HepG2 (cell line): ENCODE results near the gene ENO2. TPM values are rescaled to one million over a fixed set of nuclear protein-coding genes. Genes with fewer than 3 reads are reported as not detected.
A peak's percentile ranks its signal among the peaks of the same experiment; 100 is the strongest.

Experiments
- ATAC-seq: fragments of 200-7000 bp; cut with Tn5 transposase; 3 replicates; pipeline ENCODE4 v1.9.1; 2020; ENCODE audit warnings: mild to moderate bottlenecking, moderate library complexity
- BruUV-seq: library from RNA; stranded (reverse); fragments of 400-500 nt; replicated peaks from 2 replicates; lab custom pipeline; 2021; lab: Mats Ljungman, UMichigan
- CTCF ChIA-PET: fragments of 300-600 bp; formaldehyde crosslinking; extraction: SDS; loops from one replicate; lab custom pipeline; 2021; ENCODE audit warnings: low total read pairs, inconsistent platforms, low intra/inter-chr PET ratio; lab: Yijun Ruan, JAX
- POLR2A ChIA-PET: fragments of 350-600 bp; sonication (Branson Sonifier 250); formaldehyde crosslinking; loops from one replicate; lab custom pipeline; 2020; ENCODE audit warnings: antibody characterized with exemption, inconsistent platforms; lab: Yijun Ruan, JAX
- DNase-seq: peaks from one replicate; pipeline ENCODE4 v3.0.0-alpha.2; 2015; ENCODE audit warnings: low spot score
- FAIRE-seq: peaks from 3 replicates; lab custom pipeline; 2011; peaks lifted over from hg19 to GRCh38; lab: Jason Lieb, UNC
- H2AFZ ChIP-seq: one replicate; pipeline ENCODE4 v1.6.1; 2011; ENCODE audit warnings: low read length, inconsistent platforms
- H3K27ac ChIP-seq: fragments of 300-600 bp; 3 replicates; pipeline ENCODE4 v1.8.0; 2011; ENCODE audit warnings: mixed run types, mild to moderate bottlenecking, mixed read lengths, low read length, inconsistent platforms; ENCODE audit not compliant: insufficient read depth; ENCODE audit errors: extremely low read length
- H3K27me3 ChIP-seq, 2 experiments: fragments of 200-600 bp in 1 of 2; 2 replicates in 1 of 2; 3 replicates in 1 of 2; pipeline versions ENCODE4 v1.6.0 to v1.8.0; 2011; ENCODE audit warnings: low read length in 2 of 2, mild to moderate bottlenecking in 2 of 2, moderate library complexity in 2 of 2, inconsistent platforms in 1 of 2; ENCODE audit not compliant: insufficient read depth in 2 of 2, control insufficient read depth in 1 of 2
- H3K36me3 ChIP-seq, 2 experiments: fragments of 200-600 bp in 1 of 2; replicated peaks in 1 of 2; 2 replicates in 1 of 2; 3 replicates in 1 of 2; pipeline versions ENCODE4 v1.5.1 to v1.8.0; 2011; ENCODE audit warnings: low read length in 2 of 2, inconsistent platforms in 1 of 2; ENCODE audit not compliant: insufficient read depth in 2 of 2, control insufficient read depth in 1 of 2
- H3K4me1 ChIP-seq: 2 replicates; pipeline ENCODE4 v1.5.1; 2012; ENCODE audit warnings: low read length, inconsistent platforms; ENCODE audit not compliant: insufficient read depth
- H3K4me2 ChIP-seq: 2 replicates; pipeline ENCODE4 v1.6.0; 2011; ENCODE audit warnings: low read depth, low read length, inconsistent platforms
- H3K4me3 ChIP-seq, 3 experiments: fragments of 200-600 bp in 1 of 3; sonication (generic), shearing (Covaris generic) in 1 of 3; replicated peaks in 1 of 3; 2 replicates each; pipeline ENCODE4 v1.5.1; 2011 to 2016; ENCODE audit warnings: low read length in 3 of 3, inconsistent platforms in 2 of 3, low read depth in 2 of 3, mild to moderate bottlenecking in 2 of 3, control low read depth in 1 of 3, mixed read lengths in 1 of 3; ENCODE audit not compliant: insufficient read depth in 1 of 3
- H3K79me2 ChIP-seq: one replicate; pipeline ENCODE4 v1.6.1; 2011; ENCODE audit warnings: low read length, inconsistent platforms; ENCODE audit not compliant: insufficient read depth
- H3K9ac ChIP-seq: 2 replicates; pipeline ENCODE4 v1.6.0; 2011; ENCODE audit warnings: mild to moderate bottlenecking, low read depth, low read length, inconsistent platforms; ENCODE audit not compliant: insufficient read depth
- H3K9me3 ChIP-seq: 2 replicates; pipeline ENCODE4 v1.5.1; 2012; ENCODE audit warnings: mild to moderate bottlenecking, low read length
- H4K20me1 ChIP-seq: 2 replicates; pipeline ENCODE4 v1.6.0; 2011; ENCODE audit warnings: inconsistent platforms, mild to moderate bottlenecking, low read length, moderate library complexity; ENCODE audit not compliant: insufficient read depth
- CEBPG ChIP-seq: IDR thresholded peaks from 2 replicates; pipeline ENCODE4 v1.6.1; 2016
- DMAP1 ChIP-seq: IDR thresholded peaks from 2 replicates; pipeline ENCODE4 v1.6.1; 2016
- EHMT2 ChIP-seq: fragments of 200-600 bp; sonication (generic); IDR thresholded peaks from 2 replicates; pipeline ENCODE4 v1.7.0; 2017; ENCODE audit warnings: antibody characterized with exemption, low read depth, low read length, borderline replicate concordance
- FOXP1 ChIP-seq, 2 experiments: fragments of 450-650 bp in 1 of 2; IDR thresholded peaks; 2 replicates each; pipeline ENCODE4 v1.6.1; 2017 to 2018; ENCODE audit warnings: antibody characterized with exemption in 1 of 2
- FOXP4 ChIP-seq: sonication (generic); formaldehyde crosslinking; IDR thresholded peaks from 2 replicates; pipeline ENCODE4 v1.4.0; 2020; ENCODE audit warnings: missing genetic modification reagents
- GPBP1L1 ChIP-seq: sonication (generic); formaldehyde crosslinking; IDR thresholded peaks from 2 replicates; pipeline ENCODE4 v1.5.0; 2020; ENCODE audit warnings: mild to moderate bottlenecking, missing genetic modification reagents
- KLF9 ChIP-seq: IDR thresholded peaks from 2 replicates; pipeline ENCODE4 v1.6.1; 2016; ENCODE audit warnings: low read depth
- NFIB ChIP-seq: sonication (generic); formaldehyde crosslinking; IDR thresholded peaks from 2 replicates; pipeline ENCODE4 v1.9.0; 2021; ENCODE audit warnings: missing genetic modification reagents, mild to moderate bottlenecking, borderline replicate concordance
- SOX5 ChIP-seq: IDR thresholded peaks from 2 replicates; pipeline ENCODE4 v1.6.1; 2016; ENCODE audit warnings: borderline replicate concordance
- ZBTB25 ChIP-seq: IDR thresholded peaks from 2 replicates; pipeline ENCODE4 v1.6.1; 2018; ENCODE audit warnings: missing genetic modification reagents
- ZFP90 ChIP-seq: sonication (generic); formaldehyde crosslinking; IDR thresholded peaks from 2 replicates; pipeline ENCODE4 v1.8.0; 2022; ENCODE audit warnings: missing genetic modification reagents, mild to moderate bottlenecking, inconsistent platforms, borderline replicate concordance
- ZMYM3 ChIP-seq: sonication (generic); formaldehyde crosslinking; IDR thresholded peaks from 2 replicates; pipeline ENCODE4 v1.5.1; 2020; ENCODE audit warnings: mild to moderate bottlenecking, missing genetic modification reagents
- ZNF138 ChIP-seq: sonication (generic); formaldehyde crosslinking; IDR thresholded peaks from 2 replicates; pipeline ENCODE4 v1.5.0; 2020; ENCODE audit warnings: mild to moderate bottlenecking, low read depth, missing genetic modification reagents
- ZNF24 ChIP-seq: fragments of 450-650 bp; IDR thresholded peaks from 2 replicates; pipeline ENCODE4 v1.6.1; 2017; ENCODE audit warnings: antibody characterized with exemption, mild to moderate bottlenecking
- ZNF354B ChIP-seq: sonication (generic); formaldehyde crosslinking; IDR thresholded peaks from 2 replicates; pipeline ENCODE4 v1.8.0; 2022; ENCODE audit warnings: mild to moderate bottlenecking, missing genetic modification reagents
- ZNF501 ChIP-seq: sonication (generic); formaldehyde crosslinking; IDR thresholded peaks from 2 replicates; pipeline ENCODE4 v1.5.1; 2020; ENCODE audit warnings: mild to moderate bottlenecking, moderate library complexity, missing genetic modification reagents
- ZNF572 ChIP-seq: sonication (generic); formaldehyde crosslinking; IDR thresholded peaks from 2 replicates; pipeline ENCODE4 v1.5.1; 2020; ENCODE audit warnings: mild to moderate bottlenecking, missing genetic modification reagents
- WGBS: methylation state at CpG from one replicate; pipeline ENCODE4 v1.1.6; 2017; ENCODE audit warnings: low lambda C conversion rate; 5-methylcytosine and 5-hydroxymethylcytosine counted together
- in situ Hi-C: cut with HindIII; loops from 2 replicates; pipeline ENCODE4 v1.10.0; 2017; ENCODE audit warnings: low pct_unique_long_range_greater_than_20kb; ENCODE audit not compliant: extremely low pct_ligation_motif_present
- intact Hi-C: fragments of 100-400 bp; cut with micrococcal nuclease; formaldehyde crosslinking; loops from one replicate; pipeline ENCODE4 v1.10.0; 2022; ENCODE audit not compliant: unreplicated experiment
- polyA plus RNA-seq, 8 experiments: library from polyadenylated mRNA; depleted of rRNA in 3 of 8; stranded (reverse) in 7 of 8; unstranded in 1 of 8; fragments of >200 nt; fragmentation: Illumina TruSeq in 4 of 8; extraction: Trizol in 4 of 8; gene quantifications; 2 replicates each; pipeline versions ENCODE4 v1.2.1 to v1.2.3, GENCODE V29; 2011 to 2016; ENCODE audit warnings: low read depth in 4 of 8, missing spikeins in 1 of 8, mixed read lengths in 1 of 8; ENCODE audit not compliant: insufficient read depth in 1 of 8
- total RNA-seq, 5 experiments: library from RNA; depleted of rRNA; stranded (reverse); fragments of >200 nt; fragmentation: Illumina TruSeq; extraction: Trizol; gene quantifications; 2 replicates each; pipeline ENCODE4 v1.2.3, GENCODE V29; 2016; ENCODE audit warnings: low read depth in 1 of 5

ENO2 gene
- total and polyA plus RNA-seq, 2 of the 13 experiments (the other 11 are each of a cell fraction or from before 2014, with no cell fraction given), result 19.3 to 136 TPM

GRCh38 chr12:6946033-6946919 is 31.9 kb downstream of the ENO2 start (continued):
- TF ChIP-seq FOXP4 (CRISPR knock-in tag), result peak; percentile 23; the same call in 1 of the 2 replicates
- no peak for TF ChIP-seq EHMT2
- TF ChIP-seq ZFP90 (CRISPR knock-in tag), result no peak; the same call in 1 of the 2 replicates
- no peak for TF ChIP-seq CEBPG (CRISPR knock-in tag)
- TF ChIP-seq GPBP1L1 (CRISPR knock-in tag), result no peak
- TF ChIP-seq NFIB (CRISPR knock-in tag), result no peak

GRCh38 chr12:6946920-6947374 is 32.6 kb downstream of the ENO2 start:
- FAIRE-seq (no peak), ATAC-seq (peak; percentile 0; the same call in 1 of the 3 replicates), DNase-seq (no peak)
- no peak overlapping the region for H2AFZ ChIP-seq
- TF ChIP-seq ZBTB25 (CRISPR knock-in tag), result no peak
- peak; percentile 42; the same call in 1 of the 2 replicates for TF ChIP-seq ZNF24
- 0 out of 2 replicates have a peak, but pooled peaks have one; percentile 45 for TF ChIP-seq ZNF501 (CRISPR knock-in tag)
- TF ChIP-seq ZNF572 (CRISPR knock-in tag), result 0 out of 2 replicates have a peak, but pooled peaks have one; percentile 59
- 0 out of 2 replicates have a peak, but pooled peaks have one; percentile 42 for TF ChIP-seq ZNF354B
- no peak for TF ChIP-seq KLF9 (CRISPR knock-in tag)
- 0 out of 2 replicates have a peak, but pooled peaks have one; percentile 6 for TF ChIP-seq SOX5 (CRISPR knock-in tag)
- TF ChIP-seq DMAP1 (CRISPR knock-in tag), result peak; percentile 0; the same call in 1 of the 2 replicates
- TF ChIP-seq FOXP1 (IDR thresholded peaks at IDR 0.05), result no peak
- TF ChIP-seq FOXP1 (CRISPR knock-in tag; IDR thresholded peaks at IDR 0.05), result no peak
- TF ChIP-seq ZNF138, result no peak
- peak; percentile 33; the same call in 1 of the 2 replicates for TF ChIP-seq ZMYM3 (CRISPR knock-in tag)
- CTCF ChIA-PET, result interaction anchor here (1.1 to 2.1 kb wide), 3 partner anchors 15 to 78 kb away, joined by 3 to 6 read pairs (median 5); no protein-coding TSS in a partner anchor
- intact Hi-C loops (loop anchor here (1.0 kb wide), 1 partner anchor 15 kb away; no protein-coding TSS in a partner anchor), in situ Hi-C loops (loop anchor here (10.0 kb wide), 1 partner anchor 168 kb away; no protein-coding TSS in a partner anchor)
- H3K36me3 ChIP-seq, result no peaks in the 10 kb centered on the region
- H3K4me3 ChIP-seq, result peak overlapping the region; percentile 52 to 89 (median 71)
- BruUV-seq, result no TSS peak
- H3K4me1 ChIP-seq, result peaks cover 38% of the 10 kb centered on the region
- WGBS, result 30% methylated on average over 8 of the region's 8 CpGs
- H3K9me3 ChIP-seq, result no peaks in the 10 kb centered on the region
- POLR2A ChIA-PET, result interaction anchor here (0.5 to 5.2 kb wide), 24 partner anchors 9 to 960 kb away, joined by 3 to 180 read pairs (median 9); partner anchors contain the start of genes C1RL, CLSTN3, ENO2 and LPCAT3
- H3K79me2 ChIP-seq, result no peaks in the 10 kb centered on the region
- H4K20me1 ChIP-seq, result no peaks in the 10 kb centered on the region
- H3K4me2 ChIP-seq, result peak overlapping the region; percentile 92
- peak overlapping the region; percentile 53 for H3K9ac ChIP-seq
- peak overlapping the region; percentile 56 for H3K27ac ChIP-seq
- no peaks in the 10 kb centered on the region for H3K27me3 ChIP-seq
